Activated naive CD8-positive, alpha-beta T cell treated with anti-CD3 and anti-CD28 coated beads, Interleukin-2, amount 10 ng/mL, durations not matched to agents 7 days and 5 days (primary cell): ENCODE data around the gene APBA1. TPM values are rescaled to one million over a fixed set of nuclear protein-coding genes. Genes with fewer than 3 reads are reported as not detected.

Source experiments
- ATAC-seq: fragments of 150-1000 bp; cut with Tn5 transposase; one replicate; pipeline ENCODE4 v1.10.0; 2021; ENCODE audit warnings: low read depth, moderate library complexity
- POLR2A ChIA-PET: fragments of 350-600 bp; sonication (Branson Sonifier 250); formaldehyde crosslinking; loops from one replicate; lab custom pipeline; 2021; ENCODE audit warnings: antibody characterized with exemption; lab: Charles Lee
- DNase-seq: peaks from one replicate; pipeline ENCODE4 v3.0.0; 2021
- H3K27ac Mint-ChIP-seq: one replicate; pipeline ENCODE4 v1.8.0; 2022; ENCODE audit warnings: mild to moderate bottlenecking, mixed read lengths
- H3K27me3 Mint-ChIP-seq: one replicate; pipeline ENCODE4 v1.8.0; 2022; ENCODE audit warnings: mild to moderate bottlenecking, moderate library complexity, mixed read lengths
- H3K36me3 Mint-ChIP-seq: one replicate; pipeline ENCODE4 v1.8.0; 2021; ENCODE audit warnings: mild to moderate bottlenecking, mixed read lengths
- H3K4me1 Mint-ChIP-seq: one replicate; pipeline ENCODE4 v1.8.0; 2021; ENCODE audit warnings: mixed read lengths
- H3K4me3 Mint-ChIP-seq: one replicate; pipeline ENCODE4 v1.8.0; 2022; ENCODE audit warnings: mild to moderate bottlenecking, moderate library complexity, mixed read lengths
- H3K9me3 Mint-ChIP-seq: one replicate; pipeline ENCODE4 v1.8.0; 2021; ENCODE audit warnings: mixed read lengths
- total RNA-seq, 2 experiments: library from RNA; stranded (reverse); gene quantifications; one replicate each; pipeline ENCODE4 v1.2.3, GENCODE V29; 2021

The APBA1 gene
- total RNA-seq, 2 experiments from 2014 or later, result 0.11 TPM

GRCh38 chr9:69542942-69543704 lies 129.0 kb downstream of the APBA1 start:
- Mint-ChIP-seq H3K27me3 (peaks cover 3% of the 10 kb centered on the region), H3K36me3 (no peaks in the 10 kb centered on the region), H3K4me1 (no peaks in the 10 kb centered on the region), H3K4me3 (no peak overlapping the region), H3K9me3 (no peaks in the 10 kb centered on the region), H3K27ac (no peak overlapping the region)
- no peak for DNase-seq
- ATAC-seq, result no peak
- POLR2A ChIA-PET, result no interaction called here

DNA sequence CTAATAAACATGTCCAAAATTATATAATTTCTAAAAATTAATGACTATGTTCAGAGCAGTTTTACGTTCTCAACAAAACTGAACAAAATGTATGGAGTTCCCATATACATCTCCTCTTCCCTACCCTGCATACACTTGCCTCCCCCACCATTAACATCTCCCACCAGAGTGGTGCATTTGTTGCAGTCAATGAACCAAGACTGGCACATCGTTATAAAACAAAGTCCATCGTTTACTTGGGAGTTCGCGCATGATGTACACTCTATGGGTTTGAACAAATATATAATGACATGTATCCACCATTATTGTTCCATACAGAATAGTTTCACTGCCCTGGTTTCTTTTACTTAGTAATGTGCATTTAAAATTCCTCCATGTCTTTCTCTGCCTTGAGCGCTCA lies 130.1 kb downstream of the APBA1 start:
- Mint-ChIP-seq H3K27ac (no peak overlapping the region), H3K4me1 (no peaks in the 10 kb centered on the region), H3K27me3 (peaks cover 7% of the 10 kb centered on the region), H3K4me3 (no peak overlapping the region), H3K9me3 (no peaks in the 10 kb centered on the region), H3K36me3 (no peaks in the 10 kb centered on the region)
- ATAC-seq (no peak), DNase-seq (no peak)
- POLR2A ChIA-PET, result no interaction called here

GRCh38 chr9:69535911-69536310 lies 136.3 kb downstream of the APBA1 start:
- H3K4me1 Mint-ChIP-seq, result no peaks in the 10 kb centered on the region
- ATAC-seq (no peak), DNase-seq (no peak)
- no peak overlapping the region for H3K4me3 Mint-ChIP-seq
- H3K36me3 Mint-ChIP-seq, result no peaks in the 10 kb centered on the region
- no peaks in the 10 kb centered on the region for H3K9me3 Mint-ChIP-seq
- POLR2A ChIA-PET, result no interaction called here
- H3K27me3 Mint-ChIP-seq, result peaks cover 20% of the 10 kb centered on the region
- no peak overlapping the region for H3K27ac Mint-ChIP-seq

GRCh38 chr9:69535286-69535832 lies 136.8 kb downstream of the APBA1 start:
- no peak for ATAC-seq
- POLR2A ChIA-PET, result no interaction called here
- Mint-ChIP-seq H3K27ac (no peak overlapping the region), H3K4me1 (no peaks in the 10 kb centered on the region), H3K4me3 (no peak overlapping the region), H3K36me3 (no peaks in the 10 kb centered on the region), H3K9me3 (no peaks in the 10 kb centered on the region), H3K27me3 (peaks cover 20% of the 10 kb centered on the region)
- no peak for DNase-seq

DNA sequence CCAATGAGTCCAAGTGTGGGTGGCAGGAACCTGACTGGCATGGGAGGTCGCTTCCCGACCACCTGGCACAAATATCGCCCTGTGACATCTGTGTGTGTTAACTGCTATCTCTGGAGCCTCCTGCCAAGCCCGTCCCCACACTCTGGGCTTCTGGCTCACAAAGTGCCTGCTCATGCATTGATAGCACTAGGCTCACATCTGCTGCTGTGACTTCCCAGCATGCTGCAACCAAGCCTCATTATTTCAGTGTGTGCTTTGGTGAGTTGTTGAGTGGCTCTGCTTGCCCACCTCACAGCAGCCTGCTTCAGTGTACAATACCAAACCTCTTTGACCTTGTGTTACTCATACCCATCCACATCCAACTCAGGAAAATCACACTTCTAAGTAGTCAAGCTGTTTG lies 139.8 kb downstream of the APBA1 start:
- POLR2A ChIA-PET, result no interaction called here
- no peaks in the 10 kb centered on the region for H3K36me3 Mint-ChIP-seq
- no peaks in the 10 kb centered on the region for H3K4me1 Mint-ChIP-seq
- H3K4me3 Mint-ChIP-seq, result no peak overlapping the region
- DNase-seq (no peak), ATAC-seq (no peak)
- H3K27me3 Mint-ChIP-seq, result peaks cover 24% of the 10 kb centered on the region
- H3K27ac Mint-ChIP-seq, result no peak overlapping the region
- peaks cover 2% of the 10 kb centered on the region for H3K9me3 Mint-ChIP-seq

DNA sequence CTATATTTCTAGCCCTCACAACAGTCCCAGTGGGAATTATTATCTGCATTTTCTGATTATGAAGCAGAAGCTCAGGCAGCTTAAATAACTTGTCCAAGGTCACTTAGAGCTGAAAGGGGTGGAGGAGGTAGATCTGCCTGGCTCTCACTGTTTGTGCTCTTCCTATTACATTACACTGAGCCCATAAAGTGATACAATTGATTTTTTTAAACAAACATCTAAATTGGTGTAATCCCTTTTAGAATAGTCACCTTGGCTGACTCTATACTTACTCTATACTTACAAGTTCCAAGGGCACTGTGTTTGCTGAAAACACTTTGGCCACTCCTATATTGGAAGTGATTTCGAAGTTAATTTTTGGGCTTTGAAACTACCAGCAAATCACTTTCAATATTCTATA lies 144.7 kb downstream of the APBA1 start:
- H3K36me3 Mint-ChIP-seq, result no peaks in the 10 kb centered on the region
- H3K9me3 Mint-ChIP-seq, result peaks cover 8% of the 10 kb centered on the region
- ATAC-seq, result no peak
- no peaks in the 10 kb centered on the region for H3K4me1 Mint-ChIP-seq
- peaks cover 10% of the 10 kb centered on the region for H3K27me3 Mint-ChIP-seq
- no peak for DNase-seq
- H3K27ac Mint-ChIP-seq, result no peak overlapping the region
- no peak overlapping the region for H3K4me3 Mint-ChIP-seq
- POLR2A ChIA-PET, result no interaction called here

GRCh38 chr9:69526699-69527098 lies 145.5 kb downstream of the APBA1 start:
- Mint-ChIP-seq H3K36me3 (no peaks in the 10 kb centered on the region), H3K9me3 (peaks cover 8% of the 10 kb centered on the region), H3K27ac (no peak overlapping the region), H3K27me3 (peaks cover 10% of the 10 kb centered on the region), H3K4me1 (no peaks in the 10 kb centered on the region), H3K4me3 (no peak overlapping the region)
- ATAC-seq, result no peak
- no peak for DNase-seq
- POLR2A ChIA-PET, result no interaction called here

- ATAC-seq, result no peak
- H3K36me3 Mint-ChIP-seq, result no peaks in the 10 kb centered on the region
Observed at GRCh38 chr9:69519470-69520240, 152.5 kb downstream of the APBA1 start.

GRCh38 chr9:69516353-69517322 lies 155.5 kb downstream of the APBA1 start:
- Mint-ChIP-seq H3K4me1 (peaks cover 2% of the 10 kb centered on the region), H3K27me3 (no peaks in the 10 kb centered on the region), H3K4me3 (no peak overlapping the region), H3K9me3 (peaks cover 4% of the 10 kb centered on the region), H3K27ac (no peak overlapping the region), H3K36me3 (no peaks in the 10 kb centered on the region)
- DNase-seq, result no peak
- no peak for ATAC-seq
- POLR2A ChIA-PET, result no interaction called here

More at GRCh38 chr9:69519470-69520240, 152.5 kb downstream of the APBA1 start:
- Mint-ChIP-seq H3K27me3 (peaks cover 3% of the 10 kb centered on the region), H3K4me3 (no peak overlapping the region), H3K27ac (no peak overlapping the region), H3K9me3 (peaks cover 4% of the 10 kb centered on the region), H3K4me1 (peaks cover 2% of the 10 kb centered on the region)
- POLR2A ChIA-PET, result no interaction called here
- no peak for DNase-seq

DNA sequence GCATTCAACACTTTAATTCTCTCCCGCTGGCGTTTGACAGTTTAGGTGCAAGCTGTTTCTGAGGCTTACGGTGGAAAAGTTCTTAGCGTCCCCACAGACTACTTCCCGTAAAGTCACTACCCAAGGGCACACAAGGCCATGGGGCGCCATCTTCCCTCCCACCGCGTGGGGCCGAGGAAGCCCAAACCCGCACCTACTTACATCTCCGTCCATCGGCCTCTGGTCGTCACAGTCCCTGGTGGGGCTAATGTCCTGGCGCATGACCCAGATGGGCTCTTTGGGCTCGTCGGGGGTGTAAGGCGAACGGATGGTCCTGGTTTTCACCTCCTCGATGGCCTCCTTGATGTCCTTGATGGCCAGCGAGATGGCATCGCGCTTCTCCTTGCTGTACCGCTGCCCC lies 156.4 kb downstream of the APBA1 start:
- Mint-ChIP-seq H3K27me3 (no peaks in the 10 kb centered on the region), H3K4me3 (no peak overlapping the region), H3K27ac (no peak overlapping the region), H3K9me3 (peaks cover 2% of the 10 kb centered on the region), H3K36me3 (no peaks in the 10 kb centered on the region), H3K4me1 (peaks cover 2% of the 10 kb centered on the region)
- DNase-seq (no peak), ATAC-seq (no peak)
- POLR2A ChIA-PET, result no interaction called here

GRCh38 chr9:69513141-69513820 lies 158.9 kb downstream of the APBA1 start:
- H3K9me3 Mint-ChIP-seq, result peaks cover 2% of the 10 kb centered on the region
- H3K36me3 Mint-ChIP-seq, result no peaks in the 10 kb centered on the region
- H3K4me1 Mint-ChIP-seq, result no peaks in the 10 kb centered on the region
- H3K4me3 Mint-ChIP-seq, result no peak overlapping the region
- H3K27me3 Mint-ChIP-seq, result no peaks in the 10 kb centered on the region
- ATAC-seq (no peak), DNase-seq (no peak)
- POLR2A ChIA-PET, result no interaction called here
- H3K27ac Mint-ChIP-seq, result no peak overlapping the region

DNA sequence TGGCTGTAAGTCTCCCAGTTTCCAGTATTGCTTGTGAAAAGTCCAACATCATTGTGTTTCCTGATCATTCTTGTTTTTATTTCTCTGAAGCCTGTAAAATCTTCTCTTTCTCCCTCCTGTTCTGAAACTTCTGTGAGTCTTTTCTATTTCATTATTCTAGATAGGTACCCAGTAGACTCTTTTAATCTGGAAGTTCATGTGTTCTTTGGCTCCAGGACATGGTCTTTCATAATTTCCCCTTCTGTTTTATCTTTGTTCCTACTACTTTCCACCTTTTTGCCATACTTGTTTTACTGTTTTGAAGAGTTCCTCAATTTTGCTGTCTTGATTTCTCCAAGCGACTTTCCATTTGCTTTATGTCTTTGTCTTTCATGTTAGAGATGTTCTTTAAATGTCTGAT lies 168.1 kb downstream of the APBA1 start:
- H3K9me3 Mint-ChIP-seq, result no peaks in the 10 kb centered on the region
- H3K36me3 Mint-ChIP-seq, result no peaks in the 10 kb centered on the region
- peaks cover 5% of the 10 kb centered on the region for H3K4me1 Mint-ChIP-seq
- POLR2A ChIA-PET, result no interaction called here
- H3K27ac Mint-ChIP-seq, result no peak overlapping the region
- DNase-seq (no peak), ATAC-seq (no peak)
- no peak overlapping the region for H3K4me3 Mint-ChIP-seq
- H3K27me3 Mint-ChIP-seq, result no peaks in the 10 kb centered on the region
